Type B pancreatic cell (in vitro differentiated cells): ENCODE results near the gene MLLT3. TPM values are rescaled to one million over a fixed set of nuclear protein-coding genes. Genes with fewer than 3 reads are reported as not detected.

Experiments
- DNase-seq: peaks from one replicate; pipeline ENCODE4 v3.0.0; 2021; ENCODE audit warnings: mixed read lengths; ENCODE audit not compliant: unreplicated experiment; ENCODE audit errors: extremely low spot score
- H3K27ac Mint-ChIP-seq: 2 replicates; pipeline ENCODE4 v1.8.0; 2021; ENCODE audit warnings: mild to moderate bottlenecking, mixed read lengths
- H3K27me3 Mint-ChIP-seq: 2 replicates; pipeline ENCODE4 v1.8.0; 2021; ENCODE audit warnings: mixed read lengths
- H3K36me3 Mint-ChIP-seq: 2 replicates; pipeline ENCODE4 v1.8.0; 2021; ENCODE audit warnings: mixed read lengths
- H3K4me1 Mint-ChIP-seq: one replicate; pipeline ENCODE4 v1.8.0; 2021; ENCODE audit warnings: mixed read lengths; ENCODE audit not compliant: unreplicated experiment
- H3K4me3 Mint-ChIP-seq: 2 replicates; pipeline ENCODE4 v1.8.0; 2021; ENCODE audit warnings: mild to moderate bottlenecking, mixed read lengths
- H3K9me3 Mint-ChIP-seq: 2 replicates; pipeline ENCODE4 v1.8.0; 2021; ENCODE audit warnings: mixed read lengths
- total RNA-seq: library from RNA; stranded (reverse); gene quantifications from 2 replicates; pipeline ENCODE4 v1.2.1, GENCODE V29; 2021; ENCODE audit warnings: low replicate concordance
- TF ChIP-seq, protein P1 (sequence below): fragments of 200-600 bp; sonication (generic); conservative IDR thresholded peaks from 2 replicates; pipeline ENCODE4 v1.5.0; 2021; ENCODE audit warnings: antibody characterized with exemption, mild to moderate bottlenecking

MLLT3 gene
- total RNA-seq, 1 donor from 2014 or later: 44.2 TPM

DNA sequence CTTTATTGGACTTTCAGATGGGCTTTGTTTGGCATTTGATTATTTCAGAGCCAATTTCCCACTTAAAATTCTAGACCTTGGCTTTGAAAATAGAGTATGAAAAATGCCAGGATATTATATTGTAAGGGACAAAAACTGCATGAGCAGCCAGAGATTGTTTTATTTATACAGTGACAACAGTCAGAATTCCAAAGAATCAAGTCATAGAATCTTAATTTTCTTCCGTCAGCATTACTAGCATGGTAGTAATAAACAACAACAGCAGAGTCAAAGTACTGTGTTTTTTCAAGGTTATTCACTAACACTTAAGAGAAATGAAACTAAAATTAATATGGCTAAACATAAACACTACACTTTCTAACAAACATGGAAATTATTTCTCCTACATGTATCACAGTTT is 52.2 kb downstream of the MLLT3 start:
- no peaks in the 10 kb centered on the region for H3K27me3 Mint-ChIP-seq
- H3K4me3 Mint-ChIP-seq: no peak overlapping the region
- peaks cover 6% of the 10 kb centered on the region for H3K36me3 Mint-ChIP-seq
- TF ChIP-seq, protein P1, sequence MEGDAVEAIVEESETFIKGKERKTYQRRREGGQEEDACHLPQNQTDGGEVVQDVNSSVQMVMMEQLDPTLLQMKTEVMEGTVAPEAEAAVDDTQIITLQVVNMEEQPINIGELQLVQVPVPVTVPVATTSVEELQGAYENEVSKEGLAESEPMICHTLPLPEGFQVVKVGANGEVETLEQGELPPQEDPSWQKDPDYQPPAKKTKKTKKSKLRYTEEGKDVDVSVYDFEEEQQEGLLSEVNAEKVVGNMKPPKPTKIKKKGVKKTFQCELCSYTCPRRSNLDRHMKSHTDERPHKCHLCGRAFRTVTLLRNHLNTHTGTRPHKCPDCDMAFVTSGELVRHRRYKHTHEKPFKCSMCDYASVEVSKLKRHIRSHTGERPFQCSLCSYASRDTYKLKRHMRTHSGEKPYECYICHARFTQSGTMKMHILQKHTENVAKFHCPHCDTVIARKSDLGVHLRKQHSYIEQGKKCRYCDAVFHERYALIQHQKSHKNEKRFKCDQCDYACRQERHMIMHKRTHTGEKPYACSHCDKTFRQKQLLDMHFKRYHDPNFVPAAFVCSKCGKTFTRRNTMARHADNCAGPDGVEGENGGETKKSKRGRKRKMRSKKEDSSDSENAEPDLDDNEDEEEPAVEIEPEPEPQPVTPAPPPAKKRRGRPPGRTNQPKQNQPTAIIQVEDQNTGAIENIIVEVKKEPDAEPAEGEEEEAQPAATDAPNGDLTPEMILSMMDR: no peak
- H3K4me1 Mint-ChIP-seq: peaks cover 19% of the 10 kb centered on the region
- no peak for DNase-seq
- no peak overlapping the region for H3K27ac Mint-ChIP-seq
- peaks cover 4% of the 10 kb centered on the region for H3K9me3 Mint-ChIP-seq

DNA sequence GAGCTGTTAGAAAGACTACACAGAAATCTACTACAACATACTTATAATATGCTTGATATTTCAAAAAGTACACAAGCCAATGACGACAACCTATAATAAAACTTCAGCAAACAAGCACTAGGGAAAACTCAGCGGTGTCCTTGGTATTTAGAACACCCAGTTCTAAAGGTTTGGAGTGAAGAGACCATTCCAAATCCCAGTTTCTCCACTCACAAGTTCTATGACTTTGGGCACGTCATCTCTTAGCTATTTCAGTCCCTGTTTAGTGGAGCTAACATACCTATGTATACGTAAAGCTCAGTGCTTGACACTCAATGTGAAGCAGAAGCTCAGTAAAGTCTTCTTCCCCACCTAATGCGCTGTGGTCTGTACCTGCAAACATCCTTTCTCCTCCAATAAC is 52.8 kb downstream of the MLLT3 start:
- no peak overlapping the region for H3K27ac Mint-ChIP-seq
- peaks cover 24% of the 10 kb centered on the region for H3K4me1 Mint-ChIP-seq
- no peak for DNase-seq
- TF ChIP-seq, protein P1: no peak
- no peaks in the 10 kb centered on the region for H3K27me3 Mint-ChIP-seq
- H3K36me3 Mint-ChIP-seq: peaks cover under 1% of the 10 kb centered on the region
- peaks cover 4% of the 10 kb centered on the region for H3K9me3 Mint-ChIP-seq
- H3K4me3 Mint-ChIP-seq: no peak overlapping the region

DNA sequence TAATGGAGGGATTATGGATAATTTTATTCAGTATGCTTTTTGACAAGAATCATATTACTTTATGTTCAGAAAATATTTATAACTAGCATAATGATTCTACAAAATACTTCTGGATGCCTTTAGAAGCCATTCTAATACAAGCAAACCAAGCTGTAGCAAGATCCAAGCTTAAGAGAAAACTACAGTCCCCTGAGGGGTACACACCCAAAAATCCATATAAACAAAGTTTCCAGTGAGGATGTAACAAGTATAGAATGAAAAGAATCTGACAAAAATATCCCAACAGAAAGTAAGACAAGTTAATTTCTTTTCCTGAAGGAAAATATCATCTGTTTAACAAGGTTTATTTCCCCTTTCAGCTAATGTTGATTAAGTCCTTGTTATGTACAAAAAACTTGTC is 53.9 kb downstream of the MLLT3 start:
- H3K27me3 Mint-ChIP-seq: no peaks in the 10 kb centered on the region
- H3K36me3 Mint-ChIP-seq: no peaks in the 10 kb centered on the region
- DNase-seq: no peak
- TF ChIP-seq, protein P1: no peak
- peaks cover 33% of the 10 kb centered on the region for H3K4me1 Mint-ChIP-seq
- H3K27ac Mint-ChIP-seq: no peak overlapping the region
- peaks cover 4% of the 10 kb centered on the region for H3K9me3 Mint-ChIP-seq
- H3K4me3 Mint-ChIP-seq: no peak overlapping the region

DNA sequence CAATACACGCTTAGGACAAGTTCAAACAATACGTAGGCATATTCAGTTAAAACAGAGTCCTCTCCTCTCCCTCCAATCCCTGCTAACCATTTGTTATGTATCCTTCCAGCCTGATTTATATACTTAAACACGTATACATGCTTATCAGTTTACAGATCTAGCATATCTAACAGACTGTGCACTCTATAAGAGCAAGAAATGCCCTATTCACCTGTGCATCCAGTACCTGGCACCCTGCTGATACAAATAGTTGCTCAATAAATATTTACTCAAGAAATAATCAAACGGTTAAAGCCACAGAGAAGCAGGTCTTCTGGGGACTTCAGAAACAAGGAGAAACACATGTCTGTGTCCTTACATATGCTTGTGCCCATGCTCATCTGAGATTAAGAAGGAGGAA is 55.9 kb downstream of the MLLT3 start:
- Mint-ChIP-seq H3K27me3 (no peaks in the 10 kb centered on the region), H3K4me3 (no peak overlapping the region), H3K36me3 (no peaks in the 10 kb centered on the region), H3K9me3 (no peaks in the 10 kb centered on the region), H3K4me1 (peaks cover 45% of the 10 kb centered on the region), H3K27ac (no peak overlapping the region)
- TF ChIP-seq, protein P1: no peak
- no peak for DNase-seq

DNA sequence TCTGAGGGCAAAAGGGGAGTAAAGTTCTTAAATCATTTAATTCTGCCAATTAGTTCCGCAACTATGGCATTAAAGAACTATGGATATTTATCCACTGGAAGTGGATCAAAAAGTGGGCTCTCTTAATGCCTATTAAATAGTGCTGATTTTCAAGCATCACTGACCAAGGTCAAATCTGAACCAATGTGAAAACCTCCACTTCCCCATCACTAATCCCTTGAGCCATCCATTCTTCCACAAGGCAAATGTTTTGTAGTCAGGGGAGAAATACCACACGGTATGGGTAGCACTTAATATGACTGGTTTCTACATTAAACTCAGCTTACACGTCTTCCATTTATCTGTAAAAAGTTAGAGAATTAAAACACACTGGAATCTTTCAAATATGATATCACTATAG is 57.6 kb downstream of the MLLT3 start:
- Mint-ChIP-seq H3K27me3 (no peaks in the 10 kb centered on the region), H3K4me1 (peaks cover 49% of the 10 kb centered on the region), H3K4me3 (no peak overlapping the region), H3K27ac (no peak overlapping the region), H3K9me3 (no peaks in the 10 kb centered on the region), H3K36me3 (no peaks in the 10 kb centered on the region)
- no peak for DNase-seq
- TF ChIP-seq, protein P1: no peak

DNA sequence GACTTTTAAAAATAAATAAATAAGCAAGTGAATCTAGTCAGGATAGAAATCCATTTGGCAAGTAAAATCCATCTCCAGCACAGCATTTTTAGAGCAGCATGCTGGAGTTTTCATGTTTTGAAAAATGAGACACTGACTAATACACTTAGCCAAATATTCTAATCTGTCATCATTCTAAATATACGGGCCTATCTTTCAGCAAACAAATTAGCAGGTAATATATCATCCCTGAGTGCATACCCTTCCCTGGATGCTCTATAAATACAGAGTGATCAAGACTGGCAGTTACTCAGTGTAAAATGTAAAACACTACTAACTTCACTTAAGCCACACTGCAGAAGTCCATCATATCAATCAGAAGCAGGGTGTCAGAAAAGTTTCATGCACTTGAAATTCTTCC is 58.4 kb downstream of the MLLT3 start:
- Mint-ChIP-seq H3K4me1 (peaks cover 50% of the 10 kb centered on the region), H3K36me3 (no peaks in the 10 kb centered on the region), H3K4me3 (no peak overlapping the region), H3K27me3 (no peaks in the 10 kb centered on the region), H3K27ac (no peak overlapping the region), H3K9me3 (no peaks in the 10 kb centered on the region)
- no peak for DNase-seq
- TF ChIP-seq, protein P1: no peak
